Measurements from ENCODE around the gene TLL2.

DNA sequence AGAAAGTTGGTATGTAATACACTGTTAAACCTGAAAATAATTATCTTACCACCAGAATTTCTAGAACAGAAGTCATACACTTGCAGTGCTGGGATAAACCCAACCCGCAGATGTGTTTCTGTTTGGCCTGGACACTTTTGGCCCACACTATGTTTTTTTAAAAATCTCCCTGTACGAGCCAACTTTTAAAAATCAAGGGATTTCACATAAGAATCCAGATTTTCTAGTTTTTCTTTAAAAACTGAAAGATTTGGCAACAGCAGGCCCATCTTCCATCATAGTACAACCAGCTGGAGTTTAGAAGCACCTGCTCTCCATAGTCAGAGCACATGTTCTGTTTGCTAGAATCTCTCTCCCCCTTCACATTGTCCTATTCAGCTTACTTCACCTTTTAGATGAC is 74.0 kb downstream of the TLL2 start:
- TF ChIP-seq, protein P1, sequence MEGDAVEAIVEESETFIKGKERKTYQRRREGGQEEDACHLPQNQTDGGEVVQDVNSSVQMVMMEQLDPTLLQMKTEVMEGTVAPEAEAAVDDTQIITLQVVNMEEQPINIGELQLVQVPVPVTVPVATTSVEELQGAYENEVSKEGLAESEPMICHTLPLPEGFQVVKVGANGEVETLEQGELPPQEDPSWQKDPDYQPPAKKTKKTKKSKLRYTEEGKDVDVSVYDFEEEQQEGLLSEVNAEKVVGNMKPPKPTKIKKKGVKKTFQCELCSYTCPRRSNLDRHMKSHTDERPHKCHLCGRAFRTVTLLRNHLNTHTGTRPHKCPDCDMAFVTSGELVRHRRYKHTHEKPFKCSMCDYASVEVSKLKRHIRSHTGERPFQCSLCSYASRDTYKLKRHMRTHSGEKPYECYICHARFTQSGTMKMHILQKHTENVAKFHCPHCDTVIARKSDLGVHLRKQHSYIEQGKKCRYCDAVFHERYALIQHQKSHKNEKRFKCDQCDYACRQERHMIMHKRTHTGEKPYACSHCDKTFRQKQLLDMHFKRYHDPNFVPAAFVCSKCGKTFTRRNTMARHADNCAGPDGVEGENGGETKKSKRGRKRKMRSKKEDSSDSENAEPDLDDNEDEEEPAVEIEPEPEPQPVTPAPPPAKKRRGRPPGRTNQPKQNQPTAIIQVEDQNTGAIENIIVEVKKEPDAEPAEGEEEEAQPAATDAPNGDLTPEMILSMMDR (conservative IDR thresholded peaks at IDR 0.05; ENCODE audit: low read depth, low read length) = no peak
- TF ChIP-seq EZH2 (IDR thresholded peaks at IDR 0.05; ENCODE audit: borderline replicate concordance, low read depth, low read length, poor library complexity, severe bottlenecking) = no peak
